Epidermal melanocyte (primary cell): ENCODE measurements around the gene HAUS7.

ENCODE experiments used
- DNase-seq: peaks from one replicate; pipeline ENCODE4 v3.0.0; 2011; ENCODE audit warnings: low spot score; ENCODE audit not compliant: insufficient read length

The HAUS7 gene

GRCh38 chrX:153470411-153471363, at the start of gene HAUS7:
TSS of gene HAUS7 (minus strand) at chrX:153470576. CDS start at chrX:153470557, 19 bp downstream.
- DNase-seq: peak; percentile 87

- DNase-seq: no peak
Observed at GRCh38 chrX:153519569-153520286, 49.4 kb upstream of the HAUS7 start.

- no peak for DNase-seq
Observed at GRCh38 chrX:153517946-153518834, 47.8 kb upstream of the HAUS7 start.

GRCh38 chrX:153517423-153517822, 47.0 kb upstream of the HAUS7 start, which contains the start of gene ATP2B3:
TSS of gene ATP2B3 (plus strand) at chrX:153517642. CDS start at chrX:153536248, 18,606 bp downstream.
- DNase-seq: no peak

GRCh38 chrX:153516073-153516472, 45.7 kb upstream of the HAUS7 start:
- DNase-seq: no peak

GRCh38 chrX:153515435-153515834, 45.1 kb upstream of the HAUS7 start:
- DNase-seq: no peak

GRCh38 chrX:153514259-153514658, 43.9 kb upstream of the HAUS7 start:
- DNase-seq: no peak

GRCh38 chrX:153513265-153513664, 42.9 kb upstream of the HAUS7 start:
- DNase-seq: no peak

GRCh38 chrX:153512501-153512893, 42.1 kb upstream of the HAUS7 start:
- DNase-seq: no peak

- DNase-seq: no peak
Observed at GRCh38 chrX:153511784-153512500, 41.6 kb upstream of the HAUS7 start.

GRCh38 chrX:153510383-153510782, 40.0 kb upstream of the HAUS7 start:
- no peak for DNase-seq

GRCh38 chrX:153509592-153509991, 39.2 kb upstream of the HAUS7 start:
- DNase-seq: no peak

GRCh38 chrX:153507484-153508178, 37.3 kb upstream of the HAUS7 start:
- peak; percentile 91 for DNase-seq

- DNase-seq: no peak
Observed at GRCh38 chrX:153505361-153505760, 35.0 kb upstream of the HAUS7 start.

GRCh38 chrX:153504445-153505016, 34.2 kb upstream of the HAUS7 start:
- no peak for DNase-seq

- DNase-seq: no peak
Observed at GRCh38 chrX:153502796-153503195, 32.4 kb upstream of the HAUS7 start.

GRCh38 chrX:153502131-153502530, 31.8 kb upstream of the HAUS7 start:
- DNase-seq: no peak

GRCh38 chrX:153501530-153501929, 31.2 kb upstream of the HAUS7 start:
- no peak for DNase-seq

- no peak for DNase-seq
Observed at GRCh38 chrX:153500676-153501280, 30.4 kb upstream of the HAUS7 start.
